HG03378 (cell line): ENCODE results near the gene N4BP2.

Source experiments
- ATAC-seq: cut with Tn5 transposase; IDR thresholded peaks from one replicate; pipeline ENCODE4 v1.9.1; 2021; ENCODE audit warnings: mild to moderate bottlenecking, moderate library complexity; ENCODE audit not compliant: unreplicated experiment

N4BP2 gene

GRCh38 chr4:40205259-40206198, 148.9 kb downstream of the N4BP2 start:
- ATAC-seq: peak; percentile 63

- no peak for ATAC-seq
Observed at GRCh38 chr4:40206426-40206825, 149.8 kb downstream of the N4BP2 start.
